IPS-15b (cell line): ENCODE measurements around the gene LRRC74A.

Experiments used
- H3K27me3 ChIP-seq: one replicate; pipeline ENCODE4 v1.6.1; 2013; ENCODE audit warnings: low read length; ENCODE audit not compliant: control insufficient read depth, insufficient read depth
- H3K36me3 ChIP-seq: one replicate; pipeline ENCODE4 v1.6.1; 2013; ENCODE audit warnings: low read length; ENCODE audit not compliant: control insufficient read depth, insufficient read depth
- H3K4me1 ChIP-seq: one replicate; pipeline ENCODE4 v1.6.1; 2013; ENCODE audit warnings: mild to moderate bottlenecking, low read length; ENCODE audit not compliant: control insufficient read depth, insufficient read depth
- H3K4me3 ChIP-seq: one replicate; pipeline ENCODE4 v1.5.1; 2013; ENCODE audit warnings: low read depth, low read length
- H3K9ac ChIP-seq: one replicate; pipeline ENCODE4 v1.6.1; 2013; ENCODE audit warnings: low read depth, mild to moderate bottlenecking, low read length
- H3K9me3 ChIP-seq: one replicate; pipeline ENCODE4 v1.6.1; 2013; ENCODE audit warnings: mild to moderate bottlenecking, low read length; ENCODE audit not compliant: control insufficient read depth, insufficient read depth

LRRC74A gene

DNA sequence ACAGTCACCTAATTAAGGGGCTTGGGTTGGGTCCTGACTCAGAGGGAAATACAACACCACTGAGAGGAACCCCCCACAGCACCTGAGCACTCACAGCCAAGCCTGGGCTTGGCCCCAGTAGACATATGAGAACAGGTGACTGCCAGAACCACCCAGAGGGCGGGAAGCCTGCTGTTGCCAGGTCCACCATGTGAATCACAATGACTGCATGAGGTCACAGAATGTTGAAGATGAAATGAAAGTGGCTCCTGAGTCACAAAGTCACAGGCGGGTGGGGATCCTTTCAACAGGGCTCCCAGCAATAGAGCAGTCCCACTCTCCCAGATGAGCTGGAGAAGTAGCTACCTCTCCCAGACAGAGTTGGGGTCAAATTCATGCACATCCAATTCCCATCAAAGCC, at the start of gene LRRC74A:
Gene LRRC74A (plus strand): TSS at position 287 of the 400 bp plus-strand sequence. CDS start 290 bp downstream, outside the sequence.
- H3K9ac ChIP-seq: no peak within 1 kb of the TSS
- H3K27me3 ChIP-seq: no peaks in the 10 kb centered on the region
- H3K4me3 ChIP-seq: no peak within 1 kb of the TSS
- H3K4me1 ChIP-seq: peaks cover 9% of the 10 kb centered on the region
- no peaks in the 10 kb centered on the region for H3K9me3 ChIP-seq
- no peaks in the 10 kb centered on the region for H3K36me3 ChIP-seq

GRCh38 chr14:76776428-76777251, 49.6 kb upstream of the LRRC74A start:
- no peak overlapping the region for H3K9ac ChIP-seq
- peaks cover 6% of the 10 kb centered on the region for H3K36me3 ChIP-seq
- no peaks in the 10 kb centered on the region for H3K9me3 ChIP-seq
- H3K27me3 ChIP-seq: no peaks in the 10 kb centered on the region
- no peak overlapping the region for H3K4me3 ChIP-seq
- H3K4me1 ChIP-seq: peaks cover 6% of the 10 kb centered on the region

- H3K27me3 ChIP-seq: no peaks in the 10 kb centered on the region
- H3K36me3 ChIP-seq: peaks cover 6% of the 10 kb centered on the region
- no peaks in the 10 kb centered on the region for H3K9me3 ChIP-seq
- H3K4me3 ChIP-seq: no peak overlapping the region
- peaks cover 3% of the 10 kb centered on the region for H3K4me1 ChIP-seq
- H3K9ac ChIP-seq: no peak overlapping the region
Measured at GRCh38 chr14:76777721-76778120, 48.5 kb upstream of the LRRC74A start.

DNA sequence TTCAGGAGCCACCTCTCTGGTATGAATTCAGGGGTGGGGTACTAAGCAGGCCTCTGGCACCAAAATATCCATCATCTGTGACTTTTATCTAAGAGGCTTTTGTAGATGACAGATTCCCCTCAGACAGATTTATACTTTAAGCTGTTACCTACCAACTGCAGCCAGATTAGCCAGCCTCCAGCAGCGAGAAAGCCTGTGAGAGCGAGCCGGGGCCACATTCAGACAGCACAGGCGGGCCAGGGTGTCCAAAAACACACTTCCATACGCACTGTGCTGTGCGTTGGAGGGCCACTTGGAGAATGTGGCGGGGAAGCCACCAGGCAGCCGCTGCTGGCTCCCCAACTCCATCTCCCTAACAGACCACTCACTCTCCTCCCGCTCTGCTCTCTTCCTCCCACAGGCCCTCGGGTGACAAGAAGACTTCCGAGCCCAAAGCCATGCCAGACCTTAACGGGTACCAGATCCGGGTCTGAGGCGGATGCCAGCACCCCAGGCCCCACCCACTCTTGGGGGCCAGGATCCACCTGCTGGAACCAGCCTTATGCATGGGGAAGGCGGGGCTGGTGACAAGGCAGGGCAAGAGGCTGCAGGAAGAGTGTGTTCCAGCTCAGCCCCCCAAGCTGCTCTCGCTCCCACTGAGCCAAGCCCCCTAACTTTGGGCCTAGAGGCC, 47.5 kb upstream of the LRRC74A start:
- H3K9ac ChIP-seq: no peak overlapping the region
- no peaks in the 10 kb centered on the region for H3K9me3 ChIP-seq
- H3K4me1 ChIP-seq: peaks cover 3% of the 10 kb centered on the region
- no peak overlapping the region for H3K4me3 ChIP-seq
- peaks cover 6% of the 10 kb centered on the region for H3K36me3 ChIP-seq
- no peaks in the 10 kb centered on the region for H3K27me3 ChIP-seq

GRCh38 chr14:76779221-76780057, 46.8 kb upstream of the LRRC74A start:
- no peaks in the 10 kb centered on the region for H3K27me3 ChIP-seq
- H3K4me1 ChIP-seq: peaks cover 3% of the 10 kb centered on the region
- H3K9ac ChIP-seq: no peak overlapping the region
- H3K36me3 ChIP-seq: peaks cover 10% of the 10 kb centered on the region
- H3K9me3 ChIP-seq: no peaks in the 10 kb centered on the region
- H3K4me3 ChIP-seq: no peak overlapping the region

GRCh38 chr14:76780058-76780345, 46.2 kb upstream of the LRRC74A start:
- no peak overlapping the region for H3K9ac ChIP-seq
- peaks cover 13% of the 10 kb centered on the region for H3K36me3 ChIP-seq
- no peaks in the 10 kb centered on the region for H3K9me3 ChIP-seq

DNA sequence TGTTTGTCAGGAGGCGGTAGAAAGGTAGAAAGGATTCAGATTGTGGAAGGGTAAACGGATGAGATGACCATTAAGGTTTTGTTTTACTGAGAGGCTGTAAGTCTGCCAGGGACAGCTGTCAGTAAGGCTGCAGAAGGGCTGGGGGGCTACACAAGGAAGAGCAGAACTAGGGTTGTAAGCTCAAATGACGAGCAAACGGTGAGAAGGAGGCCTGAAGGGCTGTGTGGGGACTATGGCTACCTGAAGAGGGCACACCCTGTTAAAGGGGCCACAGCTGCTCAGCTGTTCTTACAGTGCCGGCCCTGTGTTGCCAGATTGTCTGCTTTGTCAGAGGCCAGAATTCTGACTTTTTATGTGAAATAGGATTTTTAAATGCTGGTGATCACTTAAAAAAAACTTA, 45.8 kb upstream of the LRRC74A start:
- H3K4me3 ChIP-seq: no peak overlapping the region
- H3K9ac ChIP-seq: no peak overlapping the region
- peaks cover 3% of the 10 kb centered on the region for H3K4me1 ChIP-seq
- no peaks in the 10 kb centered on the region for H3K27me3 ChIP-seq
- peaks cover 13% of the 10 kb centered on the region for H3K36me3 ChIP-seq
- H3K9me3 ChIP-seq: no peaks in the 10 kb centered on the region

More at GRCh38 chr14:76780058-76780345, 46.2 kb upstream of the LRRC74A start:
- H3K27me3 ChIP-seq: no peaks in the 10 kb centered on the region
- no peak overlapping the region for H3K4me3 ChIP-seq
- H3K4me1 ChIP-seq: peaks cover 3% of the 10 kb centered on the region

DNA sequence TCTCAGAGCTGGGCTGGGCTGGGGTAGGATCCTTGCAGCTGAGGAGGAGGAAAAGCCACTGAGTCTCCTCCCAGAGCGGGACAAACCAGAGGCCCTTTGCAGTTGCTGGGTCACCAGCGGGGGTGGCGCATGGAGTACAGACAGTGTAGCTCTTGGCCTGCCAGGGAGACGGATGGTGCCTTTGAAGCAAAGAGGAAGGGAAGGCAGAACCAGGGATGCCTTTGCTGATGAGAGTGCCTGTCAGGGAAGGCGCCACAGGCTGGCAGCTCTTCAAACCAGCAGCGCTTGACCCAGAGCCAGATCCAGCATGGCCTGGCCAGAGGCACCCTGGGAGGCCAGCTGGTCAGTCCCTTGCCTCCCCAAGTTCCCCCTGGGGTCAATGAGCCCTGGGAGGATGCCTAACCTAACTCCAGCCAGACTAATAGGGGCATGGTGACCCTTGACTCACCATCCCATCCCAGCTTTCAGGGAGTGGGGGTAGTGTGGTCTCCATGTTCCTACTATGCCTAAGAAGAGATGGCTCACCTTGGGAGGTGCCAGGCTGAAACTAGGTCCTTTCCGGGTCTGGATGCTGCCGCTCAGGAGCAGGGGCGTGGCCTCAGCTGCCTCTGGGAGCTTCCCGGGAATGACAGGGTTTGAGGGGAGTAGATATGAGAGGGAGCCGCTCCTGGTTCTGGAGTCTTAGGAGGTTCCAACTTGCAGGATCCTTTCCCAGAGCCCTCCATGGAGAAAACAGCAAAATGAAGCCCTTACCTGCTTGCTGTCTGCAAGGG, 45.1 kb upstream of the LRRC74A start:
- peaks cover 16% of the 10 kb centered on the region for H3K36me3 ChIP-seq
- H3K27me3 ChIP-seq: no peaks in the 10 kb centered on the region
- H3K4me3 ChIP-seq: no peak overlapping the region
- peaks cover 3% of the 10 kb centered on the region for H3K4me1 ChIP-seq
- no peaks in the 10 kb centered on the region for H3K9me3 ChIP-seq
- H3K9ac ChIP-seq: no peak overlapping the region

- Histone ChIP-seq H3K27me3 (no peaks in the 10 kb centered on the region), H3K9me3 (no peaks in the 10 kb centered on the region), H3K4me1 (peaks cover 3% of the 10 kb centered on the region), H3K36me3 (peaks cover 16% of the 10 kb centered on the region), H3K4me3 (no peak overlapping the region), H3K9ac (no peak overlapping the region)
Measured at GRCh38 chr14:76781648-76782051, 44.6 kb upstream of the LRRC74A start.

- Histone ChIP-seq H3K4me1 (no peaks in the 10 kb centered on the region), H3K27me3 (no peaks in the 10 kb centered on the region), H3K9ac (no peak overlapping the region), H3K4me3 (no peak overlapping the region), H3K36me3 (peaks cover 16% of the 10 kb centered on the region), H3K9me3 (no peaks in the 10 kb centered on the region)
Measured at GRCh38 chr14:76782115-76782884, 43.9 kb upstream of the LRRC74A start.
